GM06990 (cell line): ENCODE results near the gene KCNIP4.

ENCODE experiments used
- DNase-seq: peaks from one replicate; pipeline ENCODE4 v3.0.0-alpha.2; 2011; ENCODE audit not compliant: insufficient read length; ENCODE audit errors: extremely low read depth
- H3K27me3 ChIP-seq: replicated peaks from 2 replicates; pipeline ENCODE4 v1.6.0; 2011; ENCODE audit warnings: low read length; ENCODE audit not compliant: control insufficient read depth, insufficient read depth
- H3K36me3 ChIP-seq: 2 replicates; pipeline ENCODE4 v1.5.1; 2011; ENCODE audit warnings: low read length; ENCODE audit not compliant: control insufficient read depth, insufficient read depth
- H3K4me3 ChIP-seq: replicated peaks from 2 replicates; pipeline ENCODE4 v1.5.1; 2011; ENCODE audit warnings: low read depth, mild to moderate bottlenecking, control low read depth, low read length
- TF ChIP-seq, protein P1 (sequence below): IDR thresholded peaks from 2 replicates; pipeline ENCODE4 v1.5.1; 2011; ENCODE audit warnings: low read length, control low read depth, mild to moderate bottlenecking, inconsistent platforms; ENCODE audit not compliant: insufficient read depth, poor library complexity, severe bottlenecking

The KCNIP4 gene

DNA sequence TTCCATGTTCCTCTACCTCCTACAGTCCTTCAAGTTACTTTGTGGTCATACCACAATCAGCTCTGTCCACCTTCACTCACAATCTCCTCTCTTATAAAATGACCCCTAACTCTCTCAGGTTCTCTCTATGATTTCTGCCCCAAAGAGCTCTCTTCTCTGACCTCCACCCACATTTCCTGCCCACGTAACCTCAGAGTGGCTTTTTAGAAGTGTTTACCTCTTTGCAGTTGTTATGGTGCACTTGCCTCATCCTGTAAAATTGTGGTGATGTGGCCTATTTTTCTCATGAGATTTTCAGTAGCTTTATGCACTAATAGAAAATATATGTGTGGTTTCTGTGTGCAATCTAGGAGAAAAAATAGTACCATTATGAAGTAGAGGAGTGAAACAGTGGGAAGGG is 1032.5 kb downstream of the KCNIP4 start:
- Histone ChIP-seq H3K36me3 (no peaks in the 10 kb centered on the region), H3K27me3 (no peaks in the 10 kb centered on the region), H3K4me3 (no peak overlapping the region)
- DNase-seq = no peak
- TF ChIP-seq, protein P1, sequence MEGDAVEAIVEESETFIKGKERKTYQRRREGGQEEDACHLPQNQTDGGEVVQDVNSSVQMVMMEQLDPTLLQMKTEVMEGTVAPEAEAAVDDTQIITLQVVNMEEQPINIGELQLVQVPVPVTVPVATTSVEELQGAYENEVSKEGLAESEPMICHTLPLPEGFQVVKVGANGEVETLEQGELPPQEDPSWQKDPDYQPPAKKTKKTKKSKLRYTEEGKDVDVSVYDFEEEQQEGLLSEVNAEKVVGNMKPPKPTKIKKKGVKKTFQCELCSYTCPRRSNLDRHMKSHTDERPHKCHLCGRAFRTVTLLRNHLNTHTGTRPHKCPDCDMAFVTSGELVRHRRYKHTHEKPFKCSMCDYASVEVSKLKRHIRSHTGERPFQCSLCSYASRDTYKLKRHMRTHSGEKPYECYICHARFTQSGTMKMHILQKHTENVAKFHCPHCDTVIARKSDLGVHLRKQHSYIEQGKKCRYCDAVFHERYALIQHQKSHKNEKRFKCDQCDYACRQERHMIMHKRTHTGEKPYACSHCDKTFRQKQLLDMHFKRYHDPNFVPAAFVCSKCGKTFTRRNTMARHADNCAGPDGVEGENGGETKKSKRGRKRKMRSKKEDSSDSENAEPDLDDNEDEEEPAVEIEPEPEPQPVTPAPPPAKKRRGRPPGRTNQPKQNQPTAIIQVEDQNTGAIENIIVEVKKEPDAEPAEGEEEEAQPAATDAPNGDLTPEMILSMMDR = no peak

DNA sequence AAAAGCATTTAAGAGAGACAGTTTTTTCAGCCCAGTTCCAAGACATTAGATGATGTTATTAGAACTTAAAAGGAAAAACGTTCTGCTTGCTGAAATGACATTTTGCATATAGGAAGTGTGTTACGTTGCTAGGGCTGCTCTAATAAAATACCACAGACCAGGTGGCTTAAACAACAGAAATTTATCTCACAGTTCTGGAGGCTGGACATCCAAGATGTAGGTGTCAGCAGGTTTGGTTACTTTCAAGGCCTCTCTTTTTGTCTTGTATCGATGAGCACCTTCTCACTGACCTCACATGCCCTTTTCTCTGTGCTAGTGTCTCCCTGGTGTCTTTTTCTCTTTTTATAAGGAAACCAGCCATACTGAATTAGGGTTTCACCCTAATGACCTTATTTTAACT is 1043.6 kb downstream of the KCNIP4 start:
- no peaks in the 10 kb centered on the region for H3K27me3 ChIP-seq

DNA sequence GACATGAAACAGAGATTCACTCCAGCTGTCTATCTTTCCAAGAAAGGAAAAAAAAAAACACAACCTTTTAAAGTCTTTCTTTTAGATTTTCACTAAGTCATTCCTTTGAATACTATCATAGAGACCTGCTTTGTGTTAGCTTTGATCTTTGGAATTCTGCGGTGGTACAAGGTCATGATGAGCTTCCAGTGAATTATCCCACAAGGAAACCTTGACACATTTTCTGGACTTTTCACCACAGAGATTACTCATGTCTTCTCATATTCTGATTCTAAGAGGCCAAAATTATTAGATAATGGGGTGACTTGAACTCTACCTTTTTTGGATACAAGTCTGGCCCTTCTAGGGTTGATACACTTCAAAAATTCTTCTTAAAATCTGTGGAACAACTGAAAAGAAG is 1046.7 kb downstream of the KCNIP4 start:
- H3K36me3 ChIP-seq = no peaks in the 10 kb centered on the region
- H3K4me3 ChIP-seq = no peak overlapping the region
- TF ChIP-seq, protein P1 = no peak
- H3K27me3 ChIP-seq = no peaks in the 10 kb centered on the region
- no peak for DNase-seq

More for the DNA sequence above, 1043.6 kb downstream of the KCNIP4 start:
- DNase-seq = no peak
- H3K4me3 ChIP-seq = no peak overlapping the region
- TF ChIP-seq, protein P1 = no peak
- no peaks in the 10 kb centered on the region for H3K36me3 ChIP-seq

DNA sequence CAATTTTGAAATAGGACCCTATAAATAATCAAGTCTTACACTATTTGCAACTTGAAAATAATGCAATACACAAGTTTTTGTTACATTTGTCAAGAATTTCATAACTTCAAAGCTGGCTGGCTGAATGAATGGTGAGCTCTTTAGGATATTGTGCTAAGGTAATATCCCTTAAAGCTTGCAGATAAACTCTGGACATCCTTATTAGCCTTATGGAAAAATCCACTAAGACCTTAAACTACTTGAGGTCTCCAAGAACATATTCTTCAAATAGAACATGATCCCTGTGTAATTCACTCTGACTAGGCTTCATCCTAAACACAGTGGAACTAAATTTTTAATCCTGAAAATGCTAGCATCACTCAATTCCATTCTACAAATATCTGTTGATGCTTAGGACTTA is 1049.0 kb downstream of the KCNIP4 start:
- TF ChIP-seq, protein P1 = no peak
- no peak for DNase-seq
- no peaks in the 10 kb centered on the region for H3K27me3 ChIP-seq
- no peaks in the 10 kb centered on the region for H3K36me3 ChIP-seq
- H3K4me3 ChIP-seq = no peak overlapping the region

DNA sequence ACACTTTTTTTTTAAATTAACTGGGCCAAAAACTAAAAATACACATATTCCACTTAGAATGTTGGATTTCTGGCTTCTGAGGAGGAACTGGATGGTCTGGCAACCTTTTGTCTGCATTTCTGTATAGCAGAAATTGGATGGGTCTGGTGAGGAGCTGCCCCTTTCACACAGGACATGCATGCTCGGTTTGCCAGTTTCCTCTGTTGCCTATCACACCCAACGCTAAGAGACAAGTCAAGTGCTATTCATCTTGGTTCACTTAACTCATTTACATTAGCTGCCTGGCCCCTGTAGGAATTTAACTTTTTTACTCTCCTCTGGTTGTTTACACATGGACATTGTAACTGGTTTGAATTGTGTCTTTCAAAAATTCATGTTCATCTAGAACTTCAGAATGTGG is 1052.6 kb downstream of the KCNIP4 start:
- TF ChIP-seq, protein P1 = no peak
- no peak for DNase-seq
- no peak overlapping the region for H3K4me3 ChIP-seq
- H3K27me3 ChIP-seq = no peaks in the 10 kb centered on the region
- H3K36me3 ChIP-seq = no peaks in the 10 kb centered on the region

DNA sequence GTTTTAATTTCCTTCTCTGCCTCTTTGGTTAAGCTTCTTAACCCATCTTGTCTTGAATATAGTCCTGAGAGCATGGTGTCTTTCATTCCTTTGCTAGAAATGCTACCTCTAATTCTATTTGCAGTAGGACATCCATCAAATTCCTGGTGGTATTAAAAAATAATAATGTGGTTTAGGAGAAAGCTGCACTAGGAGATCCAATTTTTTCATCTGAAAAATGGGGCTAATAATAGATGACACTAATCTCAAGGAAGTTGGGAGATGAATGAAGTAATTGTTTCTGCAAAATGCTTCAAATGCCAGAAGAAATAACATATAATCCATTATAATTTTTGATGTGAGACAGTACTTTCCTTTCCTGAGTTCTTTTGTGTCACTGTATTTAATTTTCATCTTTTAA is 1053.4 kb downstream of the KCNIP4 start:
- TF ChIP-seq, protein P1 = no peak
- H3K4me3 ChIP-seq = no peak overlapping the region
- DNase-seq = no peak
- no peaks in the 10 kb centered on the region for H3K36me3 ChIP-seq
- no peaks in the 10 kb centered on the region for H3K27me3 ChIP-seq
